NCI-H1092 treated with DMSO at 0.1 percent for 48 hours (cell line): ENCODE measurements around the gene COL26A1.
A peak's percentile ranks its signal among the peaks of the same experiment; 100 is the strongest.
"Not testable (repeated sequence)": the region's sequence is repeated elsewhere in the genome, so short reads cannot be mapped to it uniquely, and the experiment has no call there.

ENCODE experiments used
- DNase-seq: peaks from one replicate; lab custom pipeline; 2025; lab: John Stamatoyannopoulos, UW

COL26A1 gene

GRCh38 chr7:101402081-101402779 lies 39.6 kb downstream of the COL26A1 start:
- no peak for DNase-seq

- DNase-seq, result no peak
These were observed 40.2 kb downstream of the COL26A1 start for GRCh38 chr7:101402835-101403234.

GRCh38 chr7:101405474-101406067 lies 42.9 kb downstream of the COL26A1 start:
- DNase-seq, result no peak

GRCh38 chr7:101410743-101411507 lies 48.2 kb downstream of the COL26A1 start:
- DNase-seq, result no peak

- peak; percentile 9 for DNase-seq
These were observed 48.8 kb downstream of the COL26A1 start for GRCh38 chr7:101411508-101411874.

GRCh38 chr7:101412976-101413375 lies 50.3 kb downstream of the COL26A1 start:
- no peak for DNase-seq

- DNase-seq, result no peak
These were observed 56.0 kb downstream of the COL26A1 start for GRCh38 chr7:101418694-101419093.

GRCh38 chr7:101419831-101420230 lies 57.2 kb downstream of the COL26A1 start:
- no peak for DNase-seq

- no peak for DNase-seq
These were observed 57.8 kb downstream of the COL26A1 start for GRCh38 chr7:101420436-101420835.

GRCh38 chr7:101422356-101423195 lies 59.9 kb downstream of the COL26A1 start:
- no peak for DNase-seq

GRCh38 chr7:101426303-101427011 lies 63.8 kb downstream of the COL26A1 start:
- DNase-seq, result no peak

GRCh38 chr7:101428093-101428866 lies 65.6 kb downstream of the COL26A1 start:
- no peak for DNase-seq

- DNase-seq, result no peak
These were observed 69.6 kb downstream of the COL26A1 start for GRCh38 chr7:101432316-101432715.

GRCh38 chr7:101433688-101434087 lies 71.0 kb downstream of the COL26A1 start:
- DNase-seq, result no peak

- not testable (repeated sequence) for DNase-seq
These were observed 71.5 kb downstream of the COL26A1 start for GRCh38 chr7:101434155-101434554.

GRCh38 chr7:101435461-101436220 lies 73.0 kb downstream of the COL26A1 start:
- no peak for DNase-seq

GRCh38 chr7:101436221-101436735 lies 73.6 kb downstream of the COL26A1 start:
- no peak for DNase-seq

GRCh38 chr7:101436857-101437576 lies 74.3 kb downstream of the COL26A1 start:
- no peak for DNase-seq

GRCh38 chr7:101441890-101442289 lies 79.2 kb downstream of the COL26A1 start:
- no peak for DNase-seq
